CD4-positive, alpha-beta T cell (primary cell): ENCODE data around the gene EIF2AK3. TPM values are rescaled to one million over a fixed set of nuclear protein-coding genes. Genes with fewer than 3 reads are reported as not detected.

Experiments
- ATAC-seq: fragments of 200-7000 bp; cut with Tn5 transposase; one replicate; pipeline ENCODE4 v1.10.0; 2022; ENCODE audit warnings: mild to moderate bottlenecking; ENCODE audit not compliant: poor library complexity
- CTCF ChIA-PET: fragments of 350-600 bp; sonication (Branson Sonifier 250); formaldehyde crosslinking; loops from one replicate; lab custom pipeline; 2021; ENCODE audit warnings: antibody characterized with exemption, inconsistent platforms; lab: Charles Lee
- POLR2A ChIA-PET: fragments of 350-600 bp; sonication (Branson Sonifier 250); formaldehyde crosslinking; loops from one replicate; lab custom pipeline; 2021; ENCODE audit warnings: antibody characterized with exemption, inconsistent platforms; lab: Charles Lee
- DNase-seq, 14 experiments: peaks; one replicate each; pipeline ENCODE4 v3.0.0-alpha.2; 2013 to 2020; ENCODE audit warnings: mixed read lengths in 2 of 14
- H3K27ac ChIP-seq, 2 donors: one replicate each; pipeline versions ENCODE4 v1.5.1 to v1.7.0; 2013; ENCODE audit warnings: low read length in 2 of 2, low read depth in 1 of 2, mild to moderate bottlenecking in 1 of 2
- H3K27me3 ChIP-seq, 2 experiments: 1 replicate in 1 of 2; 2 replicates in 1 of 2; pipeline versions ENCODE4 v1.6.1 to v1.7.0; 2013; ENCODE audit warnings: low read length in 2 of 2, control low read depth in 1 of 2, mild to moderate bottlenecking in 1 of 2, moderate library complexity in 1 of 2; ENCODE audit not compliant: insufficient read depth in 2 of 2, control insufficient read depth in 1 of 2
- H3K36me3 ChIP-seq: one replicate; pipeline ENCODE4 v1.6.1; 2013; ENCODE audit warnings: low read length, control low read depth; ENCODE audit not compliant: insufficient read depth
- H3K4me1 ChIP-seq: one replicate; pipeline ENCODE4 v1.6.1; 2013; ENCODE audit warnings: low read length, control low read depth; ENCODE audit not compliant: insufficient read depth
- H3K4me3 ChIP-seq: one replicate; pipeline ENCODE4 v1.5.1; 2013; ENCODE audit warnings: mild to moderate bottlenecking, low read length, moderate library complexity
- H3K9me3 ChIP-seq, 2 experiments: 1 replicate in 1 of 2; 2 replicates in 1 of 2; pipeline versions ENCODE4 v1.6.1 to v1.7.0; 2013; ENCODE audit warnings: low read length in 2 of 2, mild to moderate bottlenecking in 2 of 2, control low read depth in 1 of 2, moderate library complexity in 1 of 2; ENCODE audit not compliant: control insufficient read depth in 1 of 2, insufficient read depth in 1 of 2
- H3K27ac Mint-ChIP-seq: one replicate; pipeline ENCODE4 v1.8.0; 2020; ENCODE audit warnings: mixed read lengths
- H3K27me3 Mint-ChIP-seq: one replicate; pipeline ENCODE4 v1.8.0; 2021; ENCODE audit warnings: mixed read lengths
- H3K36me3 Mint-ChIP-seq: one replicate; pipeline ENCODE4 v1.8.0; 2021; ENCODE audit warnings: low read depth, mixed read lengths
- H3K4me1 Mint-ChIP-seq: one replicate; pipeline ENCODE4 v1.8.0; 2021; ENCODE audit warnings: low read depth, mixed read lengths
- H3K4me3 Mint-ChIP-seq: one replicate; pipeline ENCODE4 v1.8.0; 2020; ENCODE audit warnings: mild to moderate bottlenecking, mixed read lengths
- H3K9me3 Mint-ChIP-seq: one replicate; pipeline ENCODE4 v1.8.0; 2020; ENCODE audit warnings: mixed read lengths
- intact Hi-C, 2 experiments: fragments of 100-400 bp; cut with DNase I in 1 of 2; cut with micrococcal nuclease in 1 of 2; formaldehyde crosslinking; loops; one replicate each; pipeline versions ENCODE4 v1.15.1 to v1.9.0; 2023 to 2025; cut with DNase I, micrococcal nuclease
- total RNA-seq, 174 experiments: library from RNA in 2 of 174; stranded (reverse) in 2 of 174; gene quantifications; one replicate each; pipeline ENCODE4 v1.2.3 and lab custom pipeline; 2021 to 2026
- TF ChIP-seq, protein P1 (sequence below): fragments of 200-600 bp; IDR thresholded peaks from one replicate; pipeline ENCODE4 v1.8.0; 2022; ENCODE audit warnings: antibody characterized with exemption, mild to moderate bottlenecking

EIF2AK3 gene
- total RNA-seq, 2 experiments from 2014 or later, result 30.6 to 37.0 TPM

DNA sequence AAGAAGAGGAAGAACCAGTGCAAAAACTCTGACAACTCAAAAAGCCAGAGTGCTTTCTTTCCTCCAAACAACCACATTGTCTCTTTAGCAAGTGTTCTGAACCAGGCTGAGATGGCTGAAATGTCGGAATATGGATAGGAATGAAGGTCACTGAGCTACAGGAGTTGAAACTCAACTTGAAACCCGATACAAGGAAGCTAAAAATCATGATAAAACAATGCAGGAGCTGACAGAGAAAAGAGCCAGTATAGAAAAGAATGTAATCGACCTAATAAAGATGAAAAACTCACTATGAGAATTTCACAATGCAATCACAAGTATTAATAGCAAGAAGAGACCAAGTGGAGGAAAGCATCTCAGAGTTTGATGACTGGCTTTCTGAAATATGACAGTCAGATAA is 15.0 kb upstream of the EIF2AK3 start:
- H3K4me1 Mint-ChIP-seq, result peaks cover 14% of the 10 kb centered on the region
- no peak for ATAC-seq
- CTCF ChIA-PET, result no interaction called here

GRCh38 chr2:88641330-88641729 is 14.1 kb upstream of the EIF2AK3 start:
- Histone ChIP-seq H3K4me1 (no peaks in the 10 kb centered on the region), H3K27me3 (no peaks in the 10 kb centered on the region), H3K27ac (no peak overlapping the region), H3K4me3 (no peak overlapping the region), H3K36me3 (no peaks in the 10 kb centered on the region), H3K9me3 (peaks cover 0 to 8% of the 10 kb centered on the region in 2 experiments)
- ChIA-PET CTCF (no interaction called here), POLR2A (interaction anchor here (0.6 kb wide), 1 partner anchor 33 kb away, joined by 3 read pairs; no protein-coding TSS in a partner anchor)
- TF ChIP-seq, protein P1, sequence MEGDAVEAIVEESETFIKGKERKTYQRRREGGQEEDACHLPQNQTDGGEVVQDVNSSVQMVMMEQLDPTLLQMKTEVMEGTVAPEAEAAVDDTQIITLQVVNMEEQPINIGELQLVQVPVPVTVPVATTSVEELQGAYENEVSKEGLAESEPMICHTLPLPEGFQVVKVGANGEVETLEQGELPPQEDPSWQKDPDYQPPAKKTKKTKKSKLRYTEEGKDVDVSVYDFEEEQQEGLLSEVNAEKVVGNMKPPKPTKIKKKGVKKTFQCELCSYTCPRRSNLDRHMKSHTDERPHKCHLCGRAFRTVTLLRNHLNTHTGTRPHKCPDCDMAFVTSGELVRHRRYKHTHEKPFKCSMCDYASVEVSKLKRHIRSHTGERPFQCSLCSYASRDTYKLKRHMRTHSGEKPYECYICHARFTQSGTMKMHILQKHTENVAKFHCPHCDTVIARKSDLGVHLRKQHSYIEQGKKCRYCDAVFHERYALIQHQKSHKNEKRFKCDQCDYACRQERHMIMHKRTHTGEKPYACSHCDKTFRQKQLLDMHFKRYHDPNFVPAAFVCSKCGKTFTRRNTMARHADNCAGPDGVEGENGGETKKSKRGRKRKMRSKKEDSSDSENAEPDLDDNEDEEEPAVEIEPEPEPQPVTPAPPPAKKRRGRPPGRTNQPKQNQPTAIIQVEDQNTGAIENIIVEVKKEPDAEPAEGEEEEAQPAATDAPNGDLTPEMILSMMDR, result no peak
- ATAC-seq (no peak), DNase-seq (no peak)
- Mint-ChIP-seq H3K4me1 (peaks cover 14% of the 10 kb centered on the region), H3K27me3 (peaks cover 11% of the 10 kb centered on the region), H3K4me3 (no peak overlapping the region), H3K36me3 (no peaks in the 10 kb centered on the region), H3K9me3 (no peaks in the 10 kb centered on the region), H3K27ac (no peak overlapping the region)
- intact Hi-C loops, result no loop called here

More for the DNA sequence above, 15.0 kb upstream of the EIF2AK3 start:
- peaks cover 0 to 8% of the 10 kb centered on the region in 2 experiments for H3K9me3 ChIP-seq
- DNase-seq, result no peak
- H3K4me3 ChIP-seq, result no peak overlapping the region
- POLR2A ChIA-PET, result no interaction called here
- Mint-ChIP-seq H3K36me3 (no peaks in the 10 kb centered on the region), H3K4me3 (no peak overlapping the region), H3K27ac (no peak overlapping the region), H3K9me3 (no peaks in the 10 kb centered on the region), H3K27me3 (peaks cover 7% of the 10 kb centered on the region)
- H3K36me3 ChIP-seq, result no peaks in the 10 kb centered on the region
- H3K27me3 ChIP-seq, result no peaks in the 10 kb centered on the region
- H3K27ac ChIP-seq, result no peak overlapping the region
- H3K4me1 ChIP-seq, result no peaks in the 10 kb centered on the region
- intact Hi-C loops, result no loop called here
- TF ChIP-seq, protein P1, result no peak

DNA sequence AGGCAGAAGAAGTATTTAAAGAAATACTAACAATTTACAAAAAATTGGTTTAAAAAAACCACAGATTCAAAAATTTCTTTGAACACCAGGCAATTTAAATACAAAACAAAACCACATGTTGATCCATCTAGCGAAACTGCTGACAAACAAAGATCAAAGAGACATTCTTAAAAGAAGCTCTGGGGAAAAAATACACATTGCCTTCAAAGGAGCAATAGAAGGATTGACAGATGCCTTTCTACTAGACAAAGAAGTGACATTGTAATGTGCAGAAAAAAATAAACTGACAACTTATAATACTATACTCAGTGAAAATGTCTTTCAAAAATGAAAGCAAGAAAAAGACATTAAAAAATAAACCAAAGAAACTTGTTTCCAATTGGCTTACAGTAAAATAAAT is 12.6 kb upstream of the EIF2AK3 start:
- POLR2A ChIA-PET, result interaction anchor here (0.8 to 1.0 kb wide), 2 partner anchors 12 to 14 kb away, joined by 3 read pairs; no protein-coding TSS in a partner anchor
- Mint-ChIP-seq H3K4me3 (no peak overlapping the region), H3K9me3 (no peaks in the 10 kb centered on the region), H3K27ac (no peak overlapping the region), H3K27me3 (peaks cover 17% of the 10 kb centered on the region), H3K4me1 (peaks cover 8% of the 10 kb centered on the region), H3K36me3 (no peaks in the 10 kb centered on the region)
- ATAC-seq (no peak), DNase-seq (no peak)
- H3K27ac ChIP-seq, result no peak overlapping the region
- TF ChIP-seq, protein P1, result no peak
- H3K4me3 ChIP-seq, result no peak overlapping the region
- CTCF ChIA-PET, result no interaction called here
- peaks cover 0 to 8% of the 10 kb centered on the region in 2 experiments for H3K9me3 ChIP-seq
- H3K27me3 ChIP-seq, result no peaks in the 10 kb centered on the region
- H3K36me3 ChIP-seq, result no peaks in the 10 kb centered on the region
- H3K4me1 ChIP-seq, result no peaks in the 10 kb centered on the region
- intact Hi-C loops, result no loop called here
